K562 (cell line): ENCODE data around the gene ACSBG1. TPM values are rescaled to one million over a fixed set of nuclear protein-coding genes. Genes with fewer than 3 reads are reported as not detected.

ENCODE experiments used
- ATAC-seq: fragments of 200-7000 bp; cut with Tn5 transposase; 3 replicates; pipeline ENCODE4 v1.9.1; 2020; ENCODE audit warnings: moderate library complexity
- BruUV-seq: library from RNA; stranded (reverse); fragments of 400-500 nt; replicated peaks from 2 replicates; lab custom pipeline; 2021; lab: Mats Ljungman, UMichigan
- CTCF ChIA-PET: fragments of 300-600 bp; formaldehyde crosslinking; extraction: SDS; loops from one replicate; lab custom pipeline; 2021; ENCODE audit warnings: low intra/inter-chr PET ratio; lab: Yijun Ruan, JAX
- POLR2A ChIA-PET: fragments of 300-600, 350-650 bp; sonication (Branson Sonifier 250); formaldehyde crosslinking; extraction: SDS; loops from one replicate; lab custom pipeline; 2021; ENCODE audit warnings: antibody characterized with exemption, inconsistent platforms; lab: Yijun Ruan, JAX
- DNase-seq, 4 experiments: peaks; one replicate each; pipeline versions ENCODE4 v3.0.0 to v3.0.0-alpha.2; 2011 to 2018; ENCODE audit warnings: low spot score in 3 of 4, mixed read lengths in 3 of 4; ENCODE audit errors: extremely low read depth in 1 of 4
- FAIRE-seq: peaks from 2 replicates; lab custom pipeline; 2011; peaks lifted over from hg19 to GRCh38; lab: Jason Lieb, UNC
- H2AFZ ChIP-seq: 2 replicates; pipeline ENCODE4 v1.6.0; 2011; ENCODE audit warnings: low read depth, low read length, control low read depth, inconsistent platforms
- H3K27ac ChIP-seq: fragments of 200-600 bp; 3 replicates; pipeline ENCODE4 v1.8.0; 2011; ENCODE audit warnings: low read depth, mild to moderate bottlenecking, control low read depth, inconsistent platforms, low read length, moderate library complexity, mixed read lengths; ENCODE audit errors: extremely low read depth
- H3K27me3 ChIP-seq, 2 experiments: fragments of 300-600 bp in 1 of 2; 2 replicates in 1 of 2; 3 replicates in 1 of 2; pipeline versions ENCODE4 v1.6.0 to v1.8.0; 2011; ENCODE audit warnings: inconsistent platforms in 2 of 2, low read length in 2 of 2, mild to moderate bottlenecking in 1 of 2, mixed read lengths in 1 of 2, moderate library complexity in 1 of 2; ENCODE audit not compliant: control insufficient read depth in 2 of 2, insufficient read depth in 2 of 2
- H3K36me3 ChIP-seq: fragments of 300-600 bp; 3 replicates; pipeline ENCODE4 v1.8.0; 2011; ENCODE audit warnings: mild to moderate bottlenecking, low read length, inconsistent platforms; ENCODE audit not compliant: control insufficient read depth, insufficient read depth
- H3K4me1 ChIP-seq, 2 experiments: fragments of 200-600 bp in 1 of 2; replicated peaks in 1 of 2; 2 replicates in 1 of 2; 3 replicates in 1 of 2; pipeline versions ENCODE4 v1.5.1 to v1.8.0; 2011; ENCODE audit warnings: inconsistent platforms in 2 of 2, low read length in 2 of 2, mild to moderate bottlenecking in 1 of 2, mixed read lengths in 1 of 2, moderate library complexity in 1 of 2; ENCODE audit not compliant: control insufficient read depth in 2 of 2, insufficient read depth in 2 of 2
- H3K4me2 ChIP-seq: 2 replicates; pipeline ENCODE4 v1.6.1; 2011; ENCODE audit warnings: low read length, control low read depth, inconsistent platforms, mixed read lengths; ENCODE audit not compliant: insufficient read depth
- H3K4me3 ChIP-seq: fragments of 200-600 bp; sonication (generic), shearing (Covaris generic); 2 replicates; pipeline ENCODE4 v1.5.1; 2016; ENCODE audit warnings: control low read depth, inconsistent platforms
- H3K79me2 ChIP-seq: fragments of 200-600 bp; 3 replicates; pipeline ENCODE4 v1.8.0; 2011; ENCODE audit warnings: low read length, inconsistent platforms; ENCODE audit not compliant: control insufficient read depth, insufficient read depth
- H3K9ac ChIP-seq, 2 experiments: 2 replicates each; pipeline versions ENCODE4 v1.6.0 to v1.6.1; 2011; ENCODE audit warnings: low read depth in 2 of 2, low read length in 2 of 2, control low read depth in 1 of 2, inconsistent platforms in 1 of 2, mild to moderate bottlenecking in 1 of 2, mixed read lengths in 1 of 2; ENCODE audit not compliant: insufficient read depth in 1 of 2
- H3K9me1 ChIP-seq: one replicate; pipeline ENCODE4 v1.6.0; 2011; ENCODE audit warnings: inconsistent platforms, mild to moderate bottlenecking, low read length, moderate library complexity; ENCODE audit not compliant: control insufficient read depth, insufficient read depth
- H3K9me3 ChIP-seq: replicated peaks from 2 replicates; pipeline ENCODE4 v1.5.1; 2011; ENCODE audit warnings: low read depth, low read length, inconsistent platforms; ENCODE audit not compliant: control insufficient read depth, insufficient read depth
- H4K20me1 ChIP-seq: replicated peaks from 2 replicates; pipeline ENCODE4 v1.6.1; 2011; ENCODE audit warnings: low read length, inconsistent platforms, mixed read lengths; ENCODE audit not compliant: control insufficient read depth, insufficient read depth
- CAMTA2 ChIP-seq: fragments of 250-450 bp; sonication (Bioruptor Pico); conservative IDR thresholded peaks from 2 replicates; pipeline ENCODE4 v1.5.1; 2022
- CTCF ChIP-seq, 3 experiments: IDR thresholded peaks in 2 of 3; conservative IDR thresholded peaks in 1 of 3; 2 replicates each; pipeline ENCODE4 v1.5.1; 2011 to 2012; ENCODE audit warnings: low read length in 3 of 3, mild to moderate bottlenecking in 3 of 3, control low read depth in 2 of 3, improper control_type of control experiment in 1 of 3, inconsistent platforms in 1 of 3, low read depth in 1 of 3, mixed read lengths in 1 of 3, moderate library complexity in 1 of 3; ENCODE audit not compliant: insufficient read depth in 2 of 3
- HDAC3 ChIP-seq: fragments of 450-650 bp; IDR thresholded peaks from 2 replicates; pipeline ENCODE4 v1.6.1; 2018; ENCODE audit warnings: borderline replicate concordance, mild to moderate bottlenecking, moderate library complexity; ENCODE audit not compliant: partially characterized antibody
- HMG20B ChIP-seq: fragments of 250-450 bp; sonication (Bioruptor Pico); IDR thresholded peaks from 2 replicates; pipeline ENCODE4 v1.5.0; 2021; ENCODE audit warnings: mild to moderate bottlenecking
- NCOA6 ChIP-seq: fragments of 450-650 bp; IDR thresholded peaks from 2 replicates; pipeline ENCODE4 v1.6.1; 2017; ENCODE audit warnings: mild to moderate bottlenecking
- POLR2A ChIP-seq: fragments of 450-650 bp; conservative IDR thresholded peaks from 2 replicates; pipeline ENCODE4 v1.6.1; 2016
- POLR3G ChIP-seq: IDR thresholded peaks from 2 replicates; pipeline ENCODE4 v1.6.1; 2011; ENCODE audit not compliant: insufficient read length, insufficient replicate concordance; ENCODE audit errors: extremely low read depth
- ZNF354B ChIP-seq: fragments of 250-450 bp; sonication (Bioruptor Pico); IDR thresholded peaks from 2 replicates; pipeline ENCODE4 v1.4.0; 2020
- WGBS: fragments of 100-300 bp; shearing (Covaris generic); methylation state at CpG from one replicate; pipeline ENCODE4 v1.1.6; 2016; ENCODE audit warnings: low coverage, mixed read lengths; ENCODE audit not compliant: insufficient coverage; ENCODE audit errors: missing lambda C conversion rate; 5-methylcytosine and 5-hydroxymethylcytosine counted together
- in situ Hi-C: fragments of 300-500 bp; cut with MboI; formaldehyde crosslinking; loops from 4 replicates; pipeline ENCODE4 v1.15.0; 2018; ENCODE audit warnings: inconsistent platforms, mixed read lengths
- intact Hi-C: fragments of 100-400 bp; cut with micrococcal nuclease; formaldehyde crosslinking; loops from 2 replicates; pipeline ENCODE4 v1.14.2; 2022
- polyA plus RNA-seq, 8 experiments: library from polyadenylated mRNA; depleted of rRNA in 4 of 8; stranded (reverse) in 5 of 8; unstranded in 3 of 8; fragments of >200 nt; fragmentation: Nextera tagmentation in 2 of 8; fragmentation: Illumina TruSeq in 1 of 8; extraction: Ambion mirVana in 2 of 8; extraction: Trizol in 1 of 8; gene quantifications; 2 replicates each; pipeline versions ENCODE4 v1.2.1 to v1.2.3, GENCODE V29; 2011 to 2014; ENCODE audit warnings: inconsistent platforms in 1 of 8, missing spikeins in 1 of 8
- total RNA-seq, 7 experiments: library from RNA; depleted of rRNA in 6 of 7; stranded (reverse); fragments of >200 nt in 6 of 7; fragmentation: Illumina TruSeq in 2 of 7; extraction: Trizol in 2 of 7; gene quantifications; 2 replicates each; pipeline versions ENCODE4 v1.2.1 to v1.2.3, GENCODE V29; 2011 to 2021; ENCODE audit warnings: low replicate concordance in 1 of 7
- TF ChIP-seq, protein P1 (sequence below): IDR thresholded peaks from 2 replicates; pipeline ENCODE4 v1.6.1; 2011; ENCODE audit not compliant: insufficient read length; ENCODE audit errors: extremely low read depth
- TF ChIP-seq, protein P2 (sequence below): IDR thresholded peaks from 2 replicates; pipeline ENCODE4 v1.6.1; 2011; ENCODE audit warnings: borderline replicate concordance, low read depth, mild to moderate bottlenecking, moderate library complexity, low read length; ENCODE audit not compliant: insufficient read depth, poor library complexity, severe bottlenecking
- TF ChIP-seq, protein P3 (sequence below): fragments of 250-450 bp; sonication (Bioruptor Pico); IDR thresholded peaks from 2 replicates; pipeline ENCODE4 v1.8.0; 2022; ENCODE audit warnings: moderate library complexity, mild to moderate bottlenecking, inconsistent platforms
- TF ChIP-seq, protein P4 (sequence below), 2 experiments: IDR thresholded peaks in 1 of 2; conservative IDR thresholded peaks in 1 of 2; 2 replicates each; pipeline ENCODE4 v1.6.1; 2016; ENCODE audit warnings: low read depth in 2 of 2, mild to moderate bottlenecking in 1 of 2, missing compliant biosample characterization in 1 of 2, missing genetic modification characterization in 1 of 2, moderate library complexity in 1 of 2
- TF ChIP-seq, protein P5 (sequence below): fragments of 450-650 bp; formaldehyde crosslinking; IDR thresholded peaks from 2 replicates; pipeline ENCODE4 v1.4.0; 2022; ENCODE audit warnings: mild to moderate bottlenecking, moderate library complexity

ACSBG1 gene
- total and polyA plus RNA-seq, 9 of the 15 experiments (the other 6 are each of a cell fraction or from before 2014, with no cell fraction given), result 0.36 to 6.4 (median 2.5) TPM

- WGBS, result 60% methylated on average over 2 of the region's 5 CpGs
- Histone ChIP-seq H3K27ac (no peak overlapping the region), H3K4me3 (no peak overlapping the region), H3K36me3 (no peaks in the 10 kb centered on the region), H3K27me3 (peaks cover 4 to 11% of the 10 kb centered on the region in 2 experiments; a peak in 3 of 5 replicates), H2AFZ (no peak overlapping the region), H3K79me2 (no peaks in the 10 kb centered on the region), H3K9ac (no peak overlapping the region), H3K4me2 (no peak overlapping the region), H3K9me3 (no peaks in the 10 kb centered on the region), H4K20me1 (0 out of 2 replicates have a peak, but pooled peaks cover 4% of the 10 kb centered on the region), H3K9me1 (no peaks in the 10 kb centered on the region), H3K4me1 (peaks cover 0 to 20% of the 10 kb centered on the region in 2 experiments; a peak in 2 of 5 replicates)
- FAIRE-seq, result no peak
- BruUV-seq, result no TSS peak
- ChIA-PET CTCF (no interaction called here), POLR2A (no interaction called here)
- ATAC-seq, result no peak
- intact Hi-C loops, result no loop called here
- in situ Hi-C loops, result no loop called here
- DNase-seq, result no peak
- TF ChIP-seq, protein P1, sequence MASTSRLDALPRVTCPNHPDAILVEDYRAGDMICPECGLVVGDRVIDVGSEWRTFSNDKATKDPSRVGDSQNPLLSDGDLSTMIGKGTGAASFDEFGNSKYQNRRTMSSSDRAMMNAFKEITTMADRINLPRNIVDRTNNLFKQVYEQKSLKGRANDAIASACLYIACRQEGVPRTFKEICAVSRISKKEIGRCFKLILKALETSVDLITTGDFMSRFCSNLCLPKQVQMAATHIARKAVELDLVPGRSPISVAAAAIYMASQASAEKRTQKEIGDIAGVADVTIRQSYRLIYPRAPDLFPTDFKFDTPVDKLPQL, result no peak
- no peak for TF ChIP-seq HDAC3
- TF ChIP-seq ZNF354B (CRISPR knock-in tag), result no peak
- TF ChIP-seq, protein P2, sequence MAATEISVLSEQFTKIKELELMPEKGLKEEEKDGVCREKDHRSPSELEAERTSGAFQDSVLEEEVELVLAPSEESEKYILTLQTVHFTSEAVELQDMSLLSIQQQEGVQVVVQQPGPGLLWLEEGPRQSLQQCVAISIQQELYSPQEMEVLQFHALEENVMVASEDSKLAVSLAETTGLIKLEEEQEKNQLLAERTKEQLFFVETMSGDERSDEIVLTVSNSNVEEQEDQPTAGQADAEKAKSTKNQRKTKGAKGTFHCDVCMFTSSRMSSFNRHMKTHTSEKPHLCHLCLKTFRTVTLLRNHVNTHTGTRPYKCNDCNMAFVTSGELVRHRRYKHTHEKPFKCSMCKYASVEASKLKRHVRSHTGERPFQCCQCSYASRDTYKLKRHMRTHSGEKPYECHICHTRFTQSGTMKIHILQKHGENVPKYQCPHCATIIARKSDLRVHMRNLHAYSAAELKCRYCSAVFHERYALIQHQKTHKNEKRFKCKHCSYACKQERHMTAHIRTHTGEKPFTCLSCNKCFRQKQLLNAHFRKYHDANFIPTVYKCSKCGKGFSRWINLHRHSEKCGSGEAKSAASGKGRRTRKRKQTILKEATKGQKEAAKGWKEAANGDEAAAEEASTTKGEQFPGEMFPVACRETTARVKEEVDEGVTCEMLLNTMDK, result no peak
- no peak for TF ChIP-seq CTCF (IDR thresholded peaks at IDR 0.05 in 2 of 3, conservative IDR thresholded peaks at IDR 0.05 in 1 of 3; ENCODE audit: insufficient read depth in 2 of 3, low read depth in 1 of 3, low read length in 3 of 3)
- no peak for TF ChIP-seq CAMTA2 (CRISPR knock-in tag)
- TF ChIP-seq NCOA6, result no peak
- no peak for TF ChIP-seq POLR2A
- TF ChIP-seq, protein P3, sequence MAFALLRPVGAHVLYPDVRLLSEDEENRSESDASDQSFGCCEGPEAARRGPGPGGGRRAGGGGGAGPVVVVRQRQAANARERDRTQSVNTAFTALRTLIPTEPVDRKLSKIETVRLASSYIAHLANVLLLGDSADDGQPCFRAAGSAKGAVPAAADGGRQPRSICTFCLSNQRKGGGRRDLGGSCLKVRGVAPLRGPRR (CRISPR knock-in tag), result no peak
- TF ChIP-seq, protein P4, sequence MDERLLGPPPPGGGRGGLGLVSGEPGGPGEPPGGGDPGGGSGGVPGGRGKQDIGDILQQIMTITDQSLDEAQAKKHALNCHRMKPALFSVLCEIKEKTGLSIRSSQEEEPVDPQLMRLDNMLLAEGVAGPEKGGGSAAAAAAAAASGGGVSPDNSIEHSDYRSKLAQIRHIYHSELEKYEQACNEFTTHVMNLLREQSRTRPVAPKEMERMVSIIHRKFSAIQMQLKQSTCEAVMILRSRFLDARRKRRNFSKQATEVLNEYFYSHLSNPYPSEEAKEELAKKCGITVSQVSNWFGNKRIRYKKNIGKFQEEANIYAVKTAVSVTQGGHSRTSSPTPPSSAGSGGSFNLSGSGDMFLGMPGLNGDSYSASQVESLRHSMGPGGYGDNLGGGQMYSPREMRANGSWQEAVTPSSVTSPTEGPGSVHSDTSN (CRISPR knock-in tag; IDR thresholded peaks at IDR 0.05; ENCODE audit: low read depth), result no peak
- TF ChIP-seq, protein P4 (tag; conservative IDR thresholded peaks at IDR 0.05; ENCODE audit: low read depth), result no peak
- TF ChIP-seq POLR3G, result no peak
- TF ChIP-seq, protein P5, sequence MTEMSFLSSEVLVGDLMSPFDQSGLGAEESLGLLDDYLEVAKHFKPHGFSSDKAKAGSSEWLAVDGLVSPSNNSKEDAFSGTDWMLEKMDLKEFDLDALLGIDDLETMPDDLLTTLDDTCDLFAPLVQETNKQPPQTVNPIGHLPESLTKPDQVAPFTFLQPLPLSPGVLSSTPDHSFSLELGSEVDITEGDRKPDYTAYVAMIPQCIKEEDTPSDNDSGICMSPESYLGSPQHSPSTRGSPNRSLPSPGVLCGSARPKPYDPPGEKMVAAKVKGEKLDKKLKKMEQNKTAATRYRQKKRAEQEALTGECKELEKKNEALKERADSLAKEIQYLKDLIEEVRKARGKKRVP (CRISPR knock-in tag), result no peak
- TF ChIP-seq HMG20B, result no peak
These were observed 52.0 kb downstream of the ACSBG1 start for GRCh38 chr15:78182336-78182700.
